K562 (cell line): ENCODE results near the gene SRPX. TPM values are rescaled to one million over a fixed set of nuclear protein-coding genes. Genes with fewer than 3 reads are reported as not detected.

Experiments used
- ATAC-seq: fragments of 200-7000 bp; cut with Tn5 transposase; 3 replicates; pipeline ENCODE4 v1.9.1; 2020; ENCODE audit warnings: moderate library complexity
- BruUV-seq: library from RNA; stranded (reverse); fragments of 400-500 nt; replicated peaks from 2 replicates; lab custom pipeline; 2021; lab: Mats Ljungman, UMichigan
- CTCF ChIA-PET: fragments of 300-600 bp; formaldehyde crosslinking; extraction: SDS; loops from one replicate; lab custom pipeline; 2021; ENCODE audit warnings: low intra/inter-chr PET ratio; lab: Yijun Ruan, JAX
- POLR2A ChIA-PET: fragments of 300-600, 350-650 bp; sonication (Branson Sonifier 250); formaldehyde crosslinking; extraction: SDS; loops from one replicate; lab custom pipeline; 2021; ENCODE audit warnings: antibody characterized with exemption, inconsistent platforms; lab: Yijun Ruan, JAX
- DNase-seq, 4 experiments: peaks; one replicate each; pipeline versions ENCODE4 v3.0.0 to v3.0.0-alpha.2; 2011 to 2018; ENCODE audit warnings: low spot score in 3 of 4, mixed read lengths in 3 of 4; ENCODE audit errors: extremely low read depth in 1 of 4
- FAIRE-seq: peaks from 2 replicates; lab custom pipeline; 2011; peaks lifted over from hg19 to GRCh38; lab: Jason Lieb, UNC
- H2AFZ ChIP-seq: 2 replicates; pipeline ENCODE4 v1.6.0; 2011; ENCODE audit warnings: low read depth, low read length, control low read depth, inconsistent platforms
- H3K27ac ChIP-seq: fragments of 200-600 bp; 3 replicates; pipeline ENCODE4 v1.8.0; 2011; ENCODE audit warnings: low read depth, mild to moderate bottlenecking, control low read depth, inconsistent platforms, low read length, moderate library complexity, mixed read lengths; ENCODE audit errors: extremely low read depth
- H3K27me3 ChIP-seq, 2 experiments: fragments of 300-600 bp in 1 of 2; 2 replicates in 1 of 2; 3 replicates in 1 of 2; pipeline versions ENCODE4 v1.6.0 to v1.8.0; 2011; ENCODE audit warnings: inconsistent platforms in 2 of 2, low read length in 2 of 2, mild to moderate bottlenecking in 1 of 2, mixed read lengths in 1 of 2, moderate library complexity in 1 of 2; ENCODE audit not compliant: control insufficient read depth in 2 of 2, insufficient read depth in 2 of 2
- H3K36me3 ChIP-seq: fragments of 300-600 bp; 3 replicates; pipeline ENCODE4 v1.8.0; 2011; ENCODE audit warnings: mild to moderate bottlenecking, low read length, inconsistent platforms; ENCODE audit not compliant: control insufficient read depth, insufficient read depth
- H3K4me1 ChIP-seq, 2 experiments: fragments of 200-600 bp in 1 of 2; replicated peaks in 1 of 2; 2 replicates in 1 of 2; 3 replicates in 1 of 2; pipeline versions ENCODE4 v1.5.1 to v1.8.0; 2011; ENCODE audit warnings: inconsistent platforms in 2 of 2, low read length in 2 of 2, mild to moderate bottlenecking in 1 of 2, mixed read lengths in 1 of 2, moderate library complexity in 1 of 2; ENCODE audit not compliant: control insufficient read depth in 2 of 2, insufficient read depth in 2 of 2
- H3K4me2 ChIP-seq: 2 replicates; pipeline ENCODE4 v1.6.1; 2011; ENCODE audit warnings: low read length, control low read depth, inconsistent platforms, mixed read lengths; ENCODE audit not compliant: insufficient read depth
- H3K4me3 ChIP-seq: fragments of 200-600 bp; sonication (generic), shearing (Covaris generic); 2 replicates; pipeline ENCODE4 v1.5.1; 2016; ENCODE audit warnings: control low read depth, inconsistent platforms
- H3K79me2 ChIP-seq: fragments of 200-600 bp; 3 replicates; pipeline ENCODE4 v1.8.0; 2011; ENCODE audit warnings: low read length, inconsistent platforms; ENCODE audit not compliant: control insufficient read depth, insufficient read depth
- H3K9ac ChIP-seq, 2 experiments: 2 replicates each; pipeline versions ENCODE4 v1.6.0 to v1.6.1; 2011; ENCODE audit warnings: low read depth in 2 of 2, low read length in 2 of 2, control low read depth in 1 of 2, inconsistent platforms in 1 of 2, mild to moderate bottlenecking in 1 of 2, mixed read lengths in 1 of 2; ENCODE audit not compliant: insufficient read depth in 1 of 2
- H3K9me1 ChIP-seq: one replicate; pipeline ENCODE4 v1.6.0; 2011; ENCODE audit warnings: inconsistent platforms, mild to moderate bottlenecking, low read length, moderate library complexity; ENCODE audit not compliant: control insufficient read depth, insufficient read depth
- H3K9me3 ChIP-seq: replicated peaks from 2 replicates; pipeline ENCODE4 v1.5.1; 2011; ENCODE audit warnings: low read depth, low read length, inconsistent platforms; ENCODE audit not compliant: control insufficient read depth, insufficient read depth
- H4K20me1 ChIP-seq: replicated peaks from 2 replicates; pipeline ENCODE4 v1.6.1; 2011; ENCODE audit warnings: low read length, inconsistent platforms, mixed read lengths; ENCODE audit not compliant: control insufficient read depth, insufficient read depth
- CBX5 ChIP-seq: IDR thresholded peaks from 2 replicates; pipeline ENCODE4 v1.6.1; 2014; ENCODE audit warnings: low read depth, borderline replicate concordance
- MAFF ChIP-seq: IDR thresholded peaks from 2 replicates; pipeline ENCODE4 v1.6.1; 2012; ENCODE audit warnings: low read length, improper control_type of control experiment
- RFX5 ChIP-seq: IDR thresholded peaks from 2 replicates; pipeline ENCODE4 v1.6.1; 2011; ENCODE audit warnings: low read depth, mild to moderate bottlenecking, improper control_type of control experiment, low read length
- STAT6 ChIP-seq: sonication (generic); formaldehyde crosslinking; IDR thresholded peaks from 2 replicates; pipeline ENCODE4 v1.8.1; 2023; ENCODE audit warnings: mild to moderate bottlenecking, missing genetic modification reagents
- U2AF2 ChIP-seq: fragments of 200-400 bp; formaldehyde crosslinking; optimal IDR thresholded peaks from 2 replicates; pipeline ENCODE3; 2017; ENCODE audit warnings: low read depth, mild to moderate bottlenecking, low read length
- ZC3H4 ChIP-seq: sonication (generic); formaldehyde crosslinking; IDR thresholded peaks from 2 replicates; pipeline ENCODE4 v1.9.0; 2021; ENCODE audit warnings: missing genetic modification reagents, borderline replicate concordance
- ZNF609 ChIP-seq: sonication (generic); formaldehyde crosslinking; IDR thresholded peaks from 2 replicates; pipeline ENCODE4 v1.8.1; 2023; ENCODE audit warnings: missing genetic modification reagents, mild to moderate bottlenecking, borderline replicate concordance
- WGBS: fragments of 100-300 bp; shearing (Covaris generic); methylation state at CpG from one replicate; pipeline ENCODE4 v1.1.6; 2016; ENCODE audit warnings: low coverage, mixed read lengths; ENCODE audit not compliant: insufficient coverage; ENCODE audit errors: missing lambda C conversion rate; 5-methylcytosine and 5-hydroxymethylcytosine counted together
- in situ Hi-C: fragments of 300-500 bp; cut with MboI; formaldehyde crosslinking; loops from 4 replicates; pipeline ENCODE4 v1.15.0; 2018; ENCODE audit warnings: inconsistent platforms, mixed read lengths
- intact Hi-C: fragments of 100-400 bp; cut with micrococcal nuclease; formaldehyde crosslinking; loops from 2 replicates; pipeline ENCODE4 v1.14.2; 2022
- polyA plus RNA-seq, 8 experiments: library from polyadenylated mRNA; depleted of rRNA in 4 of 8; stranded (reverse) in 5 of 8; unstranded in 3 of 8; fragments of >200 nt; fragmentation: Nextera tagmentation in 2 of 8; fragmentation: Illumina TruSeq in 1 of 8; extraction: Ambion mirVana in 2 of 8; extraction: Trizol in 1 of 8; gene quantifications; 2 replicates each; pipeline versions ENCODE4 v1.2.1 to v1.2.3, GENCODE V29; 2011 to 2014; ENCODE audit warnings: inconsistent platforms in 1 of 8, missing spikeins in 1 of 8
- total RNA-seq, 7 experiments: library from RNA; depleted of rRNA in 6 of 7; stranded (reverse); fragments of >200 nt in 6 of 7; fragmentation: Illumina TruSeq in 2 of 7; extraction: Trizol in 2 of 7; gene quantifications; 2 replicates each; pipeline versions ENCODE4 v1.2.1 to v1.2.3, GENCODE V29; 2011 to 2021; ENCODE audit warnings: low replicate concordance in 1 of 7

The SRPX gene
- total and polyA plus RNA-seq, 9 of the 15 experiments (the other 6 are each of a cell fraction or from before 2014, with no cell fraction given) = 0.11 to 0.77 (median 0.38) TPM; not detected in 2

- TF ChIP-seq MAFF (no peak), RFX5 (no peak), STAT6 (CRISPR knock-in tag) (no peak), CBX5 (no peak), U2AF2 (no peak), ZC3H4 (CRISPR knock-in tag) (no peak), ZNF609 (no peak)
- no peak overlapping the region for H3K27ac ChIP-seq
Observed at GRCh38 chrX:38142610-38143009, 78.1 kb downstream of the SRPX start.

More at GRCh38 chrX:38142610-38143009, 78.1 kb downstream of the SRPX start:
- ATAC-seq (no peak), DNase-seq (no peak), FAIRE-seq (no peak)
- Histone ChIP-seq H3K9ac (no peak overlapping the region), H3K27me3 (no peaks in the 10 kb centered on the region), H3K79me2 (no peaks in the 10 kb centered on the region), H2AFZ (no peak overlapping the region), H3K4me1 (no peaks in the 10 kb centered on the region), H4K20me1 (no peaks in the 10 kb centered on the region), H3K9me3 (no peaks in the 10 kb centered on the region), H3K4me3 (no peak overlapping the region), H3K9me1 (no peaks in the 10 kb centered on the region), H3K36me3 (no peaks in the 10 kb centered on the region), H3K4me2 (no peak overlapping the region)
- ChIA-PET CTCF (no interaction called here), POLR2A (no interaction called here)
- intact Hi-C loops (no loop called here), in situ Hi-C loops (no loop called here)
- WGBS = 33% methylated on average over 1 of the region's 1 CpG
- BruUV-seq = no TSS peak
